Common myeloid progenitor, CD34-positive (primary cell): Measurements from ENCODE around the gene ST13.

Source experiments
- CTCF ChIA-PET: fragments of 350-600 bp; sonication (Branson Sonifier 250); formaldehyde crosslinking; loops from one replicate; lab custom pipeline; 2021; ENCODE audit warnings: antibody characterized with exemption; lab: Charles Lee
- POLR2A ChIA-PET: fragments of 350-600 bp; sonication (Branson Sonifier 250); formaldehyde crosslinking; loops from one replicate; lab custom pipeline; 2021; ENCODE audit warnings: antibody characterized with exemption; lab: Charles Lee
- DNase-seq, 3 donors: peaks; one replicate each; pipeline versions ENCODE4 v3.0.0 to v3.0.0-alpha.2; 2013
- H3K27ac ChIP-seq, 2 experiments: 1 replicate in 1 of 2; 2 replicates in 1 of 2; pipeline ENCODE4 v1.7.0; 2013; ENCODE audit warnings: inconsistent platforms in 2 of 2, low read length in 2 of 2, mild to moderate bottlenecking in 2 of 2, low read depth in 1 of 2, moderate library complexity in 1 of 2; ENCODE audit not compliant: severe bottlenecking in 2 of 2, insufficient read depth in 1 of 2, poor library complexity in 1 of 2
- H3K27me3 ChIP-seq, 5 experiments: replicated peaks in 2 of 5; 1 replicate in 3 of 5; 2 replicates in 2 of 5; pipeline versions ENCODE4 v1.6.1 to v1.7.0; 2013; ENCODE audit warnings: low read length in 4 of 5, mild to moderate bottlenecking in 2 of 5, moderate library complexity in 2 of 5, inconsistent platforms in 1 of 5; ENCODE audit not compliant: insufficient read depth in 5 of 5, control insufficient read depth in 4 of 5
- H3K36me3 ChIP-seq, 4 experiments: 1 replicate in 2 of 4; 2 replicates in 2 of 4; pipeline versions ENCODE4 v1.6.1 to v1.7.0; 2013; ENCODE audit warnings: low read length in 3 of 4, control low read depth in 1 of 4, mild to moderate bottlenecking in 1 of 4; ENCODE audit not compliant: control insufficient read depth in 4 of 4, insufficient read depth in 4 of 4
- H3K4me1 ChIP-seq, 4 experiments: 1 replicate in 3 of 4; 2 replicates in 1 of 4; pipeline versions ENCODE4 v1.6.1 to v1.7.1; 2013; ENCODE audit warnings: low read length in 3 of 4, mild to moderate bottlenecking in 3 of 4, control low read depth in 1 of 4, inconsistent platforms in 1 of 4, moderate library complexity in 1 of 4; ENCODE audit not compliant: control insufficient read depth in 4 of 4, insufficient read depth in 4 of 4; ENCODE audit errors: control extremely low read depth in 1 of 4
- H3K4me3 ChIP-seq, 7 experiments: 1 replicate in 4 of 7; 2 replicates in 3 of 7; pipeline versions ENCODE4 v1.5.1 to v1.7.0; 2013; ENCODE audit warnings: mild to moderate bottlenecking in 7 of 7, low read length in 6 of 7, moderate library complexity in 6 of 7, inconsistent platforms in 2 of 7, low read depth in 2 of 7, control low read depth in 1 of 7; ENCODE audit not compliant: insufficient read depth in 4 of 7, control insufficient read depth in 1 of 7; ENCODE audit errors: extremely low read depth in 1 of 7
- H3K9me3 ChIP-seq, 5 experiments: 1 replicate in 4 of 5; 2 replicates in 1 of 5; pipeline versions ENCODE4 v1.6.1 to v1.7.1; 2013; ENCODE audit warnings: low read length in 4 of 5, mild to moderate bottlenecking in 2 of 5, inconsistent platforms in 1 of 5, low read depth in 1 of 5, moderate library complexity in 1 of 5; ENCODE audit not compliant: control insufficient read depth in 4 of 5, insufficient read depth in 2 of 5; ENCODE audit errors: control extremely low read depth in 1 of 5
- WGBS: methylation state at CpG from one replicate; pipeline ENCODE4 v1.1.5; 2013; ENCODE audit not compliant: insufficient coverage; 5-methylcytosine and 5-hydroxymethylcytosine counted together

ST13 gene

GRCh38 chr22:40813912-40814315, 42.5 kb downstream of the ST13 start:
- Histone ChIP-seq H3K27me3 (no peaks in the 10 kb centered on the region), H3K4me3 (no peak overlapping the region), H3K36me3 (peaks cover 0 to 15% (median 3%) of the 10 kb centered on the region in 4 experiments), H3K9me3 (no peaks in the 10 kb centered on the region), H3K4me1 (peaks cover 6 to 22% (median 20%) of the 10 kb centered on the region in 4 experiments), H3K27ac (no peak overlapping the region)
- ChIA-PET CTCF (interaction anchor here (1.0 to 1.1 kb wide), 2 partner anchors 9 to 85 kb away, joined by 3 read pairs; no protein-coding TSS in a partner anchor), POLR2A (no interaction called here)
- peak; percentile 36 to 86 (median 55) for DNase-seq

- Histone ChIP-seq H3K27ac (no peak overlapping the region), H3K4me3 (no peak overlapping the region), H3K27me3 (no peaks in the 10 kb centered on the region), H3K9me3 (no peaks in the 10 kb centered on the region), H3K36me3 (peaks cover 3 to 23% (median 5%) of the 10 kb centered on the region in 4 experiments), H3K4me1 (no peaks in the 10 kb centered on the region)
- WGBS: 67% methylated on average over 3 of the region's 6 CpGs
- ChIA-PET CTCF (interaction anchor here (1.0 to 1.4 kb wide), 3 partner anchors 9 to 126 kb away, joined by 3 to 4 read pairs (median 3); no protein-coding TSS in a partner anchor), POLR2A (no interaction called here)
- no peak for DNase-seq
Measured at GRCh38 chr22:40808018-40808841, 48.2 kb downstream of the ST13 start.

GRCh38 chr22:40806711-40807110, 49.7 kb downstream of the ST13 start:
- no peak for DNase-seq

GRCh38 chr22:40805699-40806203, 50.7 kb downstream of the ST13 start:
- DNase-seq: no peak
- H3K4me3 ChIP-seq: no peak overlapping the region
- 100% methylated on average over 3 of the region's 3 CpGs for WGBS
- peaks cover 0 to 17% (median 5%) of the 10 kb centered on the region in 4 experiments for H3K36me3 ChIP-seq
- no peaks in the 10 kb centered on the region for H3K9me3 ChIP-seq
- no peak overlapping the region for H3K27ac ChIP-seq
- H3K4me1 ChIP-seq: no peaks in the 10 kb centered on the region
- CTCF ChIA-PET: interaction anchor here (1.3 kb wide), 1 partner anchor 25 kb away, joined by 3 read pairs; no protein-coding TSS in a partner anchor
- POLR2A ChIA-PET: interaction anchor here (0.6 kb wide), 1 partner anchor 15 kb away, joined by 6 read pairs; no protein-coding TSS in a partner anchor
- no peaks in the 10 kb centered on the region for H3K27me3 ChIP-seq

More at GRCh38 chr22:40806711-40807110, 49.7 kb downstream of the ST13 start:
- Histone ChIP-seq H3K27ac (no peak overlapping the region), H3K4me3 (no peak overlapping the region), H3K27me3 (no peaks in the 10 kb centered on the region), H3K4me1 (no peaks in the 10 kb centered on the region), H3K36me3 (peaks cover 3 to 17% (median 5%) of the 10 kb centered on the region in 4 experiments), H3K9me3 (no peaks in the 10 kb centered on the region)
- ChIA-PET POLR2A (no interaction called here), CTCF (no interaction called here)
- WGBS: 83% methylated on average over 3 of the region's 3 CpGs

- DNase-seq: no peak
- H3K27ac ChIP-seq: no peak overlapping the region
- CTCF ChIA-PET: interaction anchor here (1.3 kb wide), 1 partner anchor 26 kb away, joined by 3 read pairs; no protein-coding TSS in a partner anchor
- peaks cover 0 to 17% (median 5%) of the 10 kb centered on the region in 4 experiments for H3K36me3 ChIP-seq
- no peaks in the 10 kb centered on the region for H3K27me3 ChIP-seq
- WGBS: 100% methylated on average over 4 of the region's 4 CpGs
- H3K4me1 ChIP-seq: no peaks in the 10 kb centered on the region
- POLR2A ChIA-PET: interaction anchor here (0.6 kb wide), 1 partner anchor 15 kb away, joined by 6 read pairs; no protein-coding TSS in a partner anchor
- no peaks in the 10 kb centered on the region for H3K9me3 ChIP-seq
- H3K4me3 ChIP-seq: no peak overlapping the region
Measured at GRCh38 chr22:40805239-40805638, 51.2 kb downstream of the ST13 start.

GRCh38 chr22:40803321-40803720, 53.1 kb downstream of the ST13 start:
- CTCF ChIA-PET: no interaction called here
- no peak overlapping the region for H3K4me3 ChIP-seq
- POLR2A ChIA-PET: interaction anchor here (0.6 kb wide), 1 partner anchor 252 kb away, joined by 3 read pairs; no protein-coding TSS in a partner anchor
- no CpG with 5 or more reads among the region's 1 CpG for WGBS
- DNase-seq: no peak
- peaks cover 0 to 17% (median 3%) of the 10 kb centered on the region in 4 experiments for H3K36me3 ChIP-seq
- H3K27ac ChIP-seq: no peak overlapping the region
- no peaks in the 10 kb centered on the region for H3K27me3 ChIP-seq
- no peaks in the 10 kb centered on the region for H3K9me3 ChIP-seq
- peaks cover 0 to 7% (median under 1%) of the 10 kb centered on the region in 4 experiments for H3K4me1 ChIP-seq
